HG03097 (cell line): ENCODE results near the gene CHN2.

Experiments
- ATAC-seq: cut with Tn5 transposase; IDR thresholded peaks from one replicate; pipeline ENCODE4 v1.9.1; 2021; ENCODE audit not compliant: unreplicated experiment, low FRiP score

Gene CHN2

GRCh38 chr7:29194594-29195427, at the start of gene CHN2:
Gene CHN2 (plus strand): TSS chr7:29194775.
- no peak for ATAC-seq

- no peak for ATAC-seq
These were observed 49.0 kb upstream of the CHN2 start for GRCh38 chr7:29145553-29146056.

- ATAC-seq, result no peak
These were observed 48.4 kb upstream of the CHN2 start, which contains the start of gene CPVL for GRCh38 chr7:29146057-29146706. Gene CPVL (minus strand): TSS chr7:29146537. CDS start chr7:29121061, 25,476 bp downstream.

GRCh38 chr7:29146888-29147609, 47.5 kb upstream of the CHN2 start:
- ATAC-seq, result no peak

- ATAC-seq, result no peak
These were observed 46.8 kb upstream of the CHN2 start for GRCh38 chr7:29147821-29148220.

- no peak for ATAC-seq
These were observed 45.5 kb upstream of the CHN2 start for GRCh38 chr7:29149036-29149435.

GRCh38 chr7:29150856-29151255, 43.7 kb upstream of the CHN2 start:
- ATAC-seq, result no peak

GRCh38 chr7:29154076-29154475, 40.5 kb upstream of the CHN2 start:
- ATAC-seq, result no peak

GRCh38 chr7:29156907-29157452, 37.6 kb upstream of the CHN2 start:
- ATAC-seq, result no peak

- no peak for ATAC-seq
These were observed 35.7 kb upstream of the CHN2 start for GRCh38 chr7:29158795-29159423.

GRCh38 chr7:29160080-29160479, 34.5 kb upstream of the CHN2 start:
- no peak for ATAC-seq

- no peak for ATAC-seq
These were observed 33.3 kb upstream of the CHN2 start for GRCh38 chr7:29161231-29161630.

GRCh38 chr7:29162577-29162976, 32.0 kb upstream of the CHN2 start:
- ATAC-seq, result no peak

- ATAC-seq, result no peak
These were observed 30.7 kb upstream of the CHN2 start for GRCh38 chr7:29163854-29164253.

GRCh38 chr7:29167721-29168120, 26.9 kb upstream of the CHN2 start:
- no peak for ATAC-seq

GRCh38 chr7:29170781-29171180, 23.8 kb upstream of the CHN2 start:
- ATAC-seq, result no peak

GRCh38 chr7:29173458-29173857, 21.1 kb upstream of the CHN2 start:
- no peak for ATAC-seq

- no peak for ATAC-seq
These were observed 16.5 kb upstream of the CHN2 start for GRCh38 chr7:29177963-29178600.

- no peak for ATAC-seq
These were observed 15.5 kb upstream of the CHN2 start for GRCh38 chr7:29179115-29179514.

- ATAC-seq, result no peak
These were observed 10.0 kb upstream of the CHN2 start for GRCh38 chr7:29184599-29184998.
